ENCODE results near the gene PLXNB3. TPM values are rescaled to one million over a fixed set of nuclear protein-coding genes. Genes with fewer than 3 reads are reported as not detected.

The PLXNB3 gene
- total and polyA plus RNA-seq, 2 donors (not counting 1 experiment from before 2014, with no cell fraction given) = 0.25 TPM; not detected in 1

DNA sequence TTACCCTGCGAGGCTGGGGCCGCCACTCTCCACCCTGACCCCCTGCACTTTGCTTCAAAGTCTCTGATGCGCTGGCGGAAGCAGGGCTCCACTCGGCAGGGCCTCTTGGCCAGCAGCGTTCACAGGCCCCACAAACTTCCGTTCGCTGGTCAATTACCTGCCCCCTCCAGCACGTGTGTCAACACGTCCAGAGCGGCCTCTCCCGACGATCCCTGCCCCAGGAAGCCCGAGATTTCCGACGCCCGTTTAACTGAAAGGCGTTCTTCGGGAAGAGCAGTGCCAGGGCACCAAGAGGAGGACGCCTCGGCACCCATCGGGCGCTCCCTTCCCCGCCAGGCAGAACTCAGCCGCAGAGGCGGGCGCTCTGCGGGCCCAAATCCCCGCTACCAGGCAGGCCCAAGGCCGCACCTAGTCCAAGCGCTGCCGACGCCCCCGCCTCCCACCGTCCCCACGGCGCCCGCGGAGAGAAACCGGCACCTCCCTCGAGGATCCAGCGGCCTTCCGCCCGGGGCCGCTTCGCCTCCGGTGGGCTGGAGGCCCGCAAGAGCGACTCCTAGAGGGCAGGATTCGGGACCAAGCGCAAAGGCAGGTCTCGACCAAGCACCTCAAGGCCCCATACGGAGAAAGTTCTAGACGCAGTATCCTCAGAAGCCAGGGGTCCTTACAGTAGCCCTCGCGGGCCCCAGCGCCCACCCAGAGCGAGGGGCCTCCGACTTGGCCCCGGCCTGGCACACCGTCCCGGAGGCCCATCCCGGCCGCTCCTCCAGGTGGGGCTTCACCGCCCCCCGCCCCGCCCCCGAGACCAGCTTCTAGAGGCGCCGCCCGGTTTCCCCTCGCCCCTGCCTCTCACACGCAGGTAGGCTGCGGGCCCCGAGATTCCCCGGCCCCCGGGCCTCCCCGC, 40.4 kb upstream of the PLXNB3 start:
- CTCF ChIA-PET = interaction anchor here (0.5 to 0.6 kb wide), 2 partner anchors 255 to 765 kb away, joined by 3 to 4 read pairs; no protein-coding TSS in a partner anchor
- H3K9ac ChIP-seq (ENCODE audit: low read length) = peak overlapping the region; percentile 71
- peak overlapping the region; percentile 88 for H3K4me3 Mint-ChIP-seq
- H3K4me1 Mint-ChIP-seq = peaks cover 41% of the 10 kb centered on the region
- peak overlapping the region in 4 of 5 experiments; percentile 58 to 74 (median 64) for H3K4me3 ChIP-seq (ENCODE audit: control extremely low read depth in 1 of 5, extremely low read depth in 1 of 5, insufficient read depth in 1 of 5, low read depth in 2 of 5, low read length in 4 of 5)
- no peaks in the 10 kb centered on the region for H3K27me3 Mint-ChIP-seq
- H3K9me3 Mint-ChIP-seq (ENCODE audit: insufficient read depth) = no peaks in the 10 kb centered on the region
- H3K79me2 ChIP-seq (ENCODE audit: control insufficient read depth, insufficient read depth, low read length) = peaks cover 67% of the 10 kb centered on the region
- H3K9me3 ChIP-seq (ENCODE audit: control extremely low read depth in 1 of 3, control insufficient read depth in 2 of 3, insufficient read depth in 1 of 3, low read length in 2 of 3) = no peaks in the 10 kb centered on the region
- H3K4me2 ChIP-seq (replicated peaks; ENCODE audit: low read depth, low read length, poor library complexity, severe bottlenecking) = peak overlapping the region; percentile 75
- H3K27me3 ChIP-seq (replicated peaks in 1 of 4; ENCODE audit: control extremely low read depth in 1 of 4, control insufficient read depth in 3 of 4, insufficient read depth in 4 of 4, low read length in 3 of 4) = no peaks in the 10 kb centered on the region
- TF ChIP-seq, protein P1, sequence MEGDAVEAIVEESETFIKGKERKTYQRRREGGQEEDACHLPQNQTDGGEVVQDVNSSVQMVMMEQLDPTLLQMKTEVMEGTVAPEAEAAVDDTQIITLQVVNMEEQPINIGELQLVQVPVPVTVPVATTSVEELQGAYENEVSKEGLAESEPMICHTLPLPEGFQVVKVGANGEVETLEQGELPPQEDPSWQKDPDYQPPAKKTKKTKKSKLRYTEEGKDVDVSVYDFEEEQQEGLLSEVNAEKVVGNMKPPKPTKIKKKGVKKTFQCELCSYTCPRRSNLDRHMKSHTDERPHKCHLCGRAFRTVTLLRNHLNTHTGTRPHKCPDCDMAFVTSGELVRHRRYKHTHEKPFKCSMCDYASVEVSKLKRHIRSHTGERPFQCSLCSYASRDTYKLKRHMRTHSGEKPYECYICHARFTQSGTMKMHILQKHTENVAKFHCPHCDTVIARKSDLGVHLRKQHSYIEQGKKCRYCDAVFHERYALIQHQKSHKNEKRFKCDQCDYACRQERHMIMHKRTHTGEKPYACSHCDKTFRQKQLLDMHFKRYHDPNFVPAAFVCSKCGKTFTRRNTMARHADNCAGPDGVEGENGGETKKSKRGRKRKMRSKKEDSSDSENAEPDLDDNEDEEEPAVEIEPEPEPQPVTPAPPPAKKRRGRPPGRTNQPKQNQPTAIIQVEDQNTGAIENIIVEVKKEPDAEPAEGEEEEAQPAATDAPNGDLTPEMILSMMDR (IDR thresholded peaks at IDR 0.05) = peak; percentile 42
- no peak for TF ChIP-seq EZH2 (IDR thresholded peaks at IDR 0.05; ENCODE audit: borderline replicate concordance, insufficient read depth, low read depth, low read length, poor library complexity, severe bottlenecking)
- no peak for DNase-seq
- H3K27ac ChIP-seq (ENCODE audit: low read length in 2 of 2) = peak overlapping the region; percentile 41 to 63
- WGBS (ENCODE audit: insufficient coverage) = under 1% methylated on average over 74 of the region's 78 CpGs
- H3K27ac Mint-ChIP-seq = peak overlapping the region; percentile 92
- H3K4me1 ChIP-seq (ENCODE audit: control insufficient read depth in 2 of 2, insufficient read depth in 2 of 2, low read length in 2 of 2) = peaks cover 37 to 42% of the 10 kb centered on the region in 2 donors
- H2AFZ ChIP-seq (ENCODE audit: insufficient read depth, low read depth, low read length, poor library complexity, severe bottlenecking) = peak overlapping the region; percentile 64
- intact Hi-C loops (cut with micrococcal nuclease) = loop anchor here (1.0 to 2.0 kb wide), 3 partner anchors 71 to 201 kb away; partner anchors contain the start of genes CCNQ, IDH3G and SSR4
- peaks cover 0 to 30% of the 10 kb centered on the region in 2 experiments for H3K36me3 ChIP-seq (replicated peaks in 1 of 2; ENCODE audit: control extremely low read depth in 1 of 2, control insufficient read depth in 1 of 2, extremely low read depth in 1 of 2, insufficient read depth in 2 of 2, low read length in 1 of 2)
- ATAC-seq (ENCODE audit: low read depth) = peak; percentile 18
- POLR2A ChIA-PET = interaction anchor here (0.6 to 1.1 kb wide), 3 partner anchors 11 to 244 kb away, joined by 3 to 4 read pairs (median 3); partner anchors contain the start of genes IDH3G and SSR4
- peaks cover 37% of the 10 kb centered on the region for H4K20me1 ChIP-seq (ENCODE audit: control insufficient read depth, insufficient read depth, low read length, poor library complexity, severe bottlenecking)

Measured in B cell (primary cell).